ENCODE data around the gene AEBP1.

AEBP1 gene

DNA sequence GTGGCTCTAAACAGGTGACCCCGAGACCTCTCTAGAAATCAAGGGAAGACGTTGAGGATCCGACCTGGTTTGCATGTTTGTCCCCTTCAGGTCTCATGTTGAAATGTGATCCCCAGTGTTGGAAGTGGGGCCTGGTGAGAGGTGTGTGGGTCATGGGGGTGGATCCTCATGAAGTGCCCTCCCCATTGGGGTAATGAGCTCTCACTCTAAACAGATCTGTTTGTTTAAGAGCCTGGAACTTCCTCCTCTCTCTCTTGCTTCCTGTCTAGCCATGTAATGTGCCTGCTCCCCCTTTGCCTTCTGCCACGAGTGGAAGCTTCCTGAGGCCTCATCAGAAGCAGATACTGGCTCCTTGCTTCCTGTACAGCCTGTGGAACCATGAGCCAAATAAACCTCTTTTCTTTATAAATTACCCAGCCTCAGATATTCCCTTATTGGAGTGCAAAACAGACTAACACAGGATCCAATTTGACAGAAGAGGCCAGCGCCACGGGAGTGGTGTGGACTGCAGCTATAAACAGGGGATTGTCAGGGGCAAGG, 11.0 kb upstream of the AEBP1 start:
- TF ChIP-seq, protein P1, sequence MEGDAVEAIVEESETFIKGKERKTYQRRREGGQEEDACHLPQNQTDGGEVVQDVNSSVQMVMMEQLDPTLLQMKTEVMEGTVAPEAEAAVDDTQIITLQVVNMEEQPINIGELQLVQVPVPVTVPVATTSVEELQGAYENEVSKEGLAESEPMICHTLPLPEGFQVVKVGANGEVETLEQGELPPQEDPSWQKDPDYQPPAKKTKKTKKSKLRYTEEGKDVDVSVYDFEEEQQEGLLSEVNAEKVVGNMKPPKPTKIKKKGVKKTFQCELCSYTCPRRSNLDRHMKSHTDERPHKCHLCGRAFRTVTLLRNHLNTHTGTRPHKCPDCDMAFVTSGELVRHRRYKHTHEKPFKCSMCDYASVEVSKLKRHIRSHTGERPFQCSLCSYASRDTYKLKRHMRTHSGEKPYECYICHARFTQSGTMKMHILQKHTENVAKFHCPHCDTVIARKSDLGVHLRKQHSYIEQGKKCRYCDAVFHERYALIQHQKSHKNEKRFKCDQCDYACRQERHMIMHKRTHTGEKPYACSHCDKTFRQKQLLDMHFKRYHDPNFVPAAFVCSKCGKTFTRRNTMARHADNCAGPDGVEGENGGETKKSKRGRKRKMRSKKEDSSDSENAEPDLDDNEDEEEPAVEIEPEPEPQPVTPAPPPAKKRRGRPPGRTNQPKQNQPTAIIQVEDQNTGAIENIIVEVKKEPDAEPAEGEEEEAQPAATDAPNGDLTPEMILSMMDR (conservative IDR thresholded peaks at IDR 0.05) = no peak
- no peak overlapping the region for H3K27ac ChIP-seq

DNA sequence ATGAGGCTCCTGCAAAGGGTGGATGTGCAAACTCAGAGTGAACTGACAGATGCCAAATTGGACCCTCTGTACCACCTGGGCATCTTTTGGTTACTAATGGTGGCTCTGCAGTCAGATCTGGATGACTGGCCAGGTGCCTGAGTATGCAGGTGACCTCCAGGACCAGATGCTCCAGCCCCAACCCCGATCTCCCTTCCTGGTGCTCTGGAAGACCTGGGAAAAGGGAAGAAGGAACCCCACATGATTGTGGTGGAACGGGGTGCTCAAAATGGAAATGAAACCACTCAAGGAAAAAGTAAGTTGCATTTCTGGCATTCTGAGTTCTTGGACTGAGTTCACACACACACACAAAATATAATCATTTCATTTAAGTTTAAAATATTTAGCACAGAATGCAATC, 9.8 kb upstream of the AEBP1 start:
- TF ChIP-seq, protein P1 (conservative IDR thresholded peaks at IDR 0.05) = no peak
- no peak overlapping the region; the same call in 1 of the 2 replicates for H3K27ac ChIP-seq

DNA sequence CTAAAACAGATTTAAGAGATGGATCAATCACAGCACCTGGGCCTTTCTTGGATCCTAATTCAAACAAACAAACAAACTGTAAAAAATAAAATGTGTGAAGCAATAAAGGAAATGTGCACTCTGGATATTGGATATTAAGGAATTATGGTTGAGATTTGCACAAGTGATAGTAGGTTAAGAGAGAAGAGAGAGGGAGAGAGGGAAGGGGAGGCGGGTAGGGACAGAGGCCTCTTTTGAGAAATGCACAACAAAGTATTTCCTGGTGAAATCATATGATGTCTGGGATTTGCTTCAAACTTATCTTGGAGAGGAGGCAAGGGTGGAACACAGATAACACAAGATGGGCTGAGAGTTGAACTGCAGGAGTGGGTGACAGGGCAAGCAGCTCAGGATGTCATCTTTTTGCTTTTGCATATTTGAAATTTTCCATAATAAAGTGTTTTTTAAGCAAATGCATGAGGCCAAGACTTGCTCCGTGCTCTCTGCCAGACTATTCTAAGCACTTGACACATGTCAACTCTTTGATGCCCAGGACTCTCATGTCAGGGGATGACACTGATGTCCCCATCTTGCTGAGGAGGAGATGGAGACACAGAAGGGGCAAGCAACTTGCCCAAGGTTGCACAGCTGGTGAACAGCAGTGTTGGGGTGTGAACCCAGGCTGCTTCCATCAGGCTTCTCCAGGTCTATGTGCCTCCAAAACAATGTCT, 9.1 kb upstream of the AEBP1 start:
- TF ChIP-seq, protein P1 (conservative IDR thresholded peaks at IDR 0.05) = no peak
- no peak overlapping the region; the same call in 1 of the 2 replicates for H3K27ac ChIP-seq

DNA sequence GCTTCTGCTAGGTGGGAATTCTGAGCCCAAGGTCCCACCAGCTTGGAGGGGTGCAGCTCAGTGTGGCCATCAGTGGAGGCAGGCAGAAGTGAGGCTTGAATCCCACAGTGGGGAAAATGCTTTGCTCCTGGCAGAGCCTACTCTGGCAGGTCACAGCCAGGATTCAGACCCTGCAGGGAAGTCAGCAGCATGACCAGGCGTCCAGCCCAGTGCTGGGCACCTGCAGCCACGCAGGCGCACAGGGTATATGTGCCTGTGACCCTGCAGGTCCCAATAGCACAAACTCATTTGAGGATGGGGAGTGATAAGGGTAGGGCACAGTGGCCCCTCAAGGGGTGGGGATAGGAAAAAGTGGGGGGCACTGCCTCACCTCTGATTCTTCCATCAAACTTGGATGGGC, 8.4 kb upstream of the AEBP1 start:
- TF ChIP-seq, protein P1 (conservative IDR thresholded peaks at IDR 0.05) = no peak
- H3K27ac ChIP-seq = no peak overlapping the region

DNA sequence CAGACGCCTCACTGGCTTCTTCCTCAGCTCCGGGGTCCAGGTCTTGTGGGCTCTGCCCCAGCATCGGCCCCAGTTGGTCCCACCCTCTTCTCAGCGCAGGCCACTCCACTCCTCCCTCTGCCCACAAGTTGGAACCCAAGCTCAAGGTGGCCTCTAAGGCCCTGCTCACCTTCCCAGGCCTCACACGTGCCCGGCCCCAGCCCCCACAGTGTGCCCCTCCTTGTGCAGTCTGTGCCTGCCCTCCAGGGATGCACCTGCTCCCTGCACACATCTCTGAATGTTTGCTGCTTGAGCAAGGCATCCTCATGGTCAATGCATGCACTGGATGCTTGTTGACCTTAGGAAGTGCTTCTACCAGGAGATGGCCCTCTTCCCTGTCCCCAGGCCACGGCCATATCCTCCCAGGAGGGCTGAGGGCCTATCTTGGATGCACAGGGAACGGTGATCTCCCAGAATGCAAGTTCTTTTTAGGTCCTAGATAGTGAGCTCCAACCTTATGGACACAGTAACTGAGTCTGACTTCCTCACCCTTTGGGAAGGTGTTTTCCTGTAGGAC, 7.7 kb upstream of the AEBP1 start:
- H3K27ac ChIP-seq = no peak overlapping the region
- TF ChIP-seq, protein P1 (conservative IDR thresholded peaks at IDR 0.05) = no peak

DNA sequence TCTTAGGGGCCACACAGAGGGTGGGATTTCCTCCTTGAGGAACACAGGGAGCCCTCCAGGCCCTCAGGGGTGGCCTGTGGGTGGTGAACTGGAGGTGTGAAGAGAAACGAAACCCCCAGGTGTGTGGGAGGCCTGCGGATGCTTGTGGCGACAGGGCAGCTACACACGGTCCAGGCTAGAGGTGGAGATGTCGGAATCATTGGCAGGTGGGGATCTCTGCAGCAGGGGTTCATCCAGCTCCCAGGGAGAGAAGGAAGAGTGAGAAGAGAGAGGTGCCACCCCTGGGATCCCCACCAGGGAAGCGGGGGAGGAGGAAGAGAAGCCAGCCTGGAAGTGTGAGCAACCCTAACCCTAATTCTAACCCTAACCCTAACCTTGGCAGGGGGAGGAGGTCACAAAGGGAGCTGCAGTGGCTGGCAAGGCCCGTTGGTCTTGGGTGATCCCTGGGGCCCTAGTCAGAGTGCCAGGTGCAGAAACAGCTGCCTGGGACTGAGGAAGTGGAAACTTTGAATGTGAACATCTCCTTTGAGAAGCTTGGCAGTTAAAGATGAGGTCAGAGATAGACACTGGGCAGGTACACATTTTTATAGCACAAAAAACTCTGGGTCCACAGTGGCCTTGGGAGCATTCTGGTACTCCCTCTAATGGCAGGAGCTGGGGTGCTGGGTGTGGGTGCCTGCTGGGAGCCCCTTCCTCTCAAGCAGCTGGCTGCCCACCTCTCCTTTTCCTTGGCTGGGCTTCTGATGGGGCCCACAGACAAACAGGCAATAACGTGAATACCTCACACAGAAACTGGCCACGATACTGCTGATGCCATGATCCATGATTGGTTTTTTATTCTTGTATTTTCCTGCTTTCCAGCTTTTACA, 6.8 kb upstream of the AEBP1 start:
- H3K27ac ChIP-seq = no peak overlapping the region
- TF ChIP-seq, protein P1 (conservative IDR thresholded peaks at IDR 0.05) = no peak

All from VCaP (cell line).